Epithelial cell of esophagus (primary cell): ENCODE results near the gene MTUS2.
"Not testable (repeated sequence)": the region's sequence is repeated elsewhere in the genome, so short reads cannot be mapped to it uniquely, and the experiment has no call there.

Experiments
- DNase-seq: peaks from one replicate; pipeline ENCODE4 v3.0.0; 2010; ENCODE audit warnings: low read depth
- H3K4me3 ChIP-seq: 2 replicates; pipeline ENCODE4 v1.5.1; 2011; ENCODE audit warnings: mild to moderate bottlenecking, low read length, control low read depth
- TF ChIP-seq, protein P1 (sequence below): IDR thresholded peaks from 2 replicates; pipeline ENCODE4 v1.5.1; 2011; ENCODE audit warnings: low read depth, mild to moderate bottlenecking, low read length, control low read depth, inconsistent platforms; ENCODE audit not compliant: insufficient read depth; ENCODE audit errors: missing control alignments

Gene MTUS2

DNA sequence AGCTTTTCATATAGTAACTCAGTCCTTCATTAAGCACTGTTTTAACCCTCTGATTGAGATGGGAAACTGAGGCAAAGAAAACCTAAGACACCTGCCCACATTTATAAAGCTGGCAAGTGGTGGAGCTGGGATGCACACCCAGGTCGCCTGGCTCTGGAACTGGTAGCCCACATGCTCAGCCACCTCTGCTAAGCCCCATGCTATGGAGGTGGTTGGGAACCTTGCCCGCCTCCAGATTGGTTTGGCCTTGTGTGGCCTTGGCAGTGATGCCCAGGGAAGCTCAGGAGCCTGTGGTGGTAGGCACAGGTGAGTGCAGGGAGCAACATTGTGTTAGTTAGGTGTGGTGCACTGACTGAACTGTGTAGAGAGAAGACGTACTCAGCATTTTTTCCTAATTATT lies 370.2 kb downstream of the MTUS2 start:
- DNase-seq = no peak
- no peak overlapping the region for H3K4me3 ChIP-seq
- TF ChIP-seq, protein P1, sequence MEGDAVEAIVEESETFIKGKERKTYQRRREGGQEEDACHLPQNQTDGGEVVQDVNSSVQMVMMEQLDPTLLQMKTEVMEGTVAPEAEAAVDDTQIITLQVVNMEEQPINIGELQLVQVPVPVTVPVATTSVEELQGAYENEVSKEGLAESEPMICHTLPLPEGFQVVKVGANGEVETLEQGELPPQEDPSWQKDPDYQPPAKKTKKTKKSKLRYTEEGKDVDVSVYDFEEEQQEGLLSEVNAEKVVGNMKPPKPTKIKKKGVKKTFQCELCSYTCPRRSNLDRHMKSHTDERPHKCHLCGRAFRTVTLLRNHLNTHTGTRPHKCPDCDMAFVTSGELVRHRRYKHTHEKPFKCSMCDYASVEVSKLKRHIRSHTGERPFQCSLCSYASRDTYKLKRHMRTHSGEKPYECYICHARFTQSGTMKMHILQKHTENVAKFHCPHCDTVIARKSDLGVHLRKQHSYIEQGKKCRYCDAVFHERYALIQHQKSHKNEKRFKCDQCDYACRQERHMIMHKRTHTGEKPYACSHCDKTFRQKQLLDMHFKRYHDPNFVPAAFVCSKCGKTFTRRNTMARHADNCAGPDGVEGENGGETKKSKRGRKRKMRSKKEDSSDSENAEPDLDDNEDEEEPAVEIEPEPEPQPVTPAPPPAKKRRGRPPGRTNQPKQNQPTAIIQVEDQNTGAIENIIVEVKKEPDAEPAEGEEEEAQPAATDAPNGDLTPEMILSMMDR = no peak

DNA sequence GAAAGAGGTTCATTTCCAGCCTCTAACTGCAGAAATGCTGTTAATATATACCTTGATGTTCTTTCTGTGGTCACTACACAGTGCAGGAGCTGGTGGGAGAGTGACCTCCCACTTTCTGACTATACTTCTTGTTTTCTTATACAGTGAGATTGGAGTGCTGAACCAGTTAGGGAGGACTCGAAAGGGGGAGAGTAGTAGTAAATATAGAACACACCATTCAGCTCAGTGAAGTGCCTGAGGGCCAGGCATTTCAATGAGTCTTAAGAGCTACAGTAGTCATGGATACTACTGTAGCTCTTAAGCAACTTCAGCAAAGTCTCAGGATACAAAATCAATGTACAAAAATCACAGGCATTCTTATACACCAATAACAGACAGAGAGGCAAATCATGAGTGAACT lies 372.9 kb downstream of the MTUS2 start:
- TF ChIP-seq, protein P1 = no peak
- H3K4me3 ChIP-seq = no peak overlapping the region
- no peak for DNase-seq

DNA sequence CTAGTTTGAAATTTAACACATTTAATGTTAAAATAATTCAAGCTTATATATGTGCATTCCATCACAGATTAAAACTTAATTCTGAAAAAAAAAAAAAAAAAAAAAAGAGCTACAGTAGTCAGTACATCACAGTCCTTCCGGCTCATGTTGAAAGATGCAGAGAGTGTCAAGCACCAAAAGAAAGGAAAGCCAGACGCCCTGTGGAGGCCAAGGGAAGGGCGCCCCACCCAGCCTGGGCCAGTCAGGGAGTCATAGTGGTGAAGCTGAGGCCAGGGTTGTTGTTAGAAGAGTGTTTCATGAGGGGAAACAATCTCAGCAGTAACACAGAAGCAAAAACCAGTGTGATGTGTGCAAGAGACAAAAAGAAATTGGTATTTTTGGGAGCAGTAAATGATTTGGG lies 375.3 kb downstream of the MTUS2 start:
- no peak overlapping the region for H3K4me3 ChIP-seq
- no peak for DNase-seq
- TF ChIP-seq, protein P1 = no peak

DNA sequence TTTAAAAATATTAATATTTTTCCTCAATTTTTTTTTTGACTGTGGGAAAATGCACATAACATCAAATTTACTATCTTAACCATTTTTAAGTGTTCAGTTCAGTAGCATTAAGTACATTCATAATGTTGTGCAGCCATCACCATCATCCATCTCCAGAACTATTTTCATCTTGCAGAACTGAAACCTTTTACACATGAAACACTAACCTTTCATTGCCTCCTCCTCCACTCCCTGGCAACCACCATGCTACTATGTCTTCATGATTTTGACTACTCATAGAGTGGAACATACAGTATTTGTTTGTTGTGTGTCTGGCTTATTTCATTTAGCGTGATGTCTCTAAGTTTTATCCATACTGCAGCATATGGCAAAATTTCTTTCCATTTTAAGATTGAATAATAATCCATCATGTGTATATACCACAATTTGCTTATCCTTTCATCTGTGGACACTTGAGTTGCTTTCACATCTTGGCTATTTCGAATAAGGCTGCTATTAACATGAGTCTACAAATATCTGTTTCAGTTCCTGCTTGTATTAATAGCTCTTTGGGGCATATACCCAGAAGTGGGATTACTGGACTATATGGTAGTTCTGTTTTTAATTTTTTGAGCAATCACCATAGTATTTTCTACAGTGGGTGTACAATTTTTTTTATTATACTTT lies 376.4 kb downstream of the MTUS2 start:
- H3K4me3 ChIP-seq = no peak overlapping the region
- TF ChIP-seq, protein P1 = no peak
- no peak for DNase-seq

DNA sequence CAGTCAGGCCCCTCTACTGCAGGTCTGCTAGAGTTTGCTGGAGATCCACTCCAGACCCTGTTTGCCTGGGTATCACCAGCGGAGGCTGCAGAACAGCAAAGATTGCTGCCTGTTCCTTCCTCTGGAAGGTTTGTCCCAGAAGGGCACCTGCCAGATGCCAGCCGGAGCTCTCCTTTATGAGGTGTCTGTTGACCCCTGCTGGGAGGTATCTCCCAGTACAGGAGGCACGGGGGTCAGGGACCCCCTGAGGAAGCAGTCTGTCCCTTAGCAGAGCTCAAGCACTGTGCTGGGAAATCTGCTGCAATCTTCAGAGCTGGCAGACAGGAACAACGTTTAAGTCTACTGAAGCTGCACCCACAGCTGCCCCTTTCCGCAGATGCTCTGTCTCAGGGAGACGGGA lies 382.6 kb downstream of the MTUS2 start:
- not testable (repeated sequence) for H3K4me3 ChIP-seq, DNase-seq

DNA sequence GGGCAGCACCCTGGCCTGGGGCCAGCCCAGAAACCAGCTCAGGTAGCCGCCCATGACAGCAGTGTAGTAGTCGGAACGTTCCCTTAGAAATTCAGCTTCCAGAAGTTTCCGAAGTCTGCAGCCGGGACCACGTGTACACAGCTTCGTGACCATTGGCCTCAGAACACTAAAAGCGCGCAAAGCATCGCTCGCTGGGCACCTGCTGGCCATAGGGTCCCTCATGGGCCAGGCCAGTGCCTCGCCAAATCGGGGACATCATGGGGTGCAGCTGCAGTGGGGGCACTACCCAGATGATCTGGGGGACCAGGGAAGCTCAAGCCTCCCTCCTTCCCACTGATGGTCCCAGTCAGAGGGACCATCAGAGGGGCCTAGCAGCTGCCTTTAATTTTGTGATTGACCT lies 384.5 kb downstream of the MTUS2 start:
- DNase-seq = no peak
- TF ChIP-seq, protein P1 = no peak
- no peak overlapping the region for H3K4me3 ChIP-seq

DNA sequence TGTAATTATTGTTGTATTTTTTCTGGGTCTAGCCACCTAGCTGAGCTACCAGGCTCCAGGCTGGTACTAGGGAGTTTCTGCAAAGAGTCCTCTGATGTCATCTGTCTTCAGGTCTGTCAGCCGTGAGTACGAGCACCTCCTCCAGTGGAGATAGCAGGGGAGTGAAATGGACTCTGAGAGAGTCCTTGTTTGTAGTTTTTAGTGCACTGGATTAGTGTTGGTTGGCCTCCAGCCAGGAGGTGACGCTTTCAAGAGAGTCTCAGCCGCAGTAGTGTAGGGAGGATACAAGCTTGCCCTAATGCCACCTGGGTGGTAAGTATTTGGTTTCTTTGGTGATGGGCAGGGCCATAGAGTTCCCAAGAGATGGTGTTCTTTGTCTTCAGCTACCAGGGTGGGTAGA lies 390.5 kb downstream of the MTUS2 start:
- TF ChIP-seq, protein P1 = no peak
- no peak overlapping the region for H3K4me3 ChIP-seq
- no peak for DNase-seq

DNA sequence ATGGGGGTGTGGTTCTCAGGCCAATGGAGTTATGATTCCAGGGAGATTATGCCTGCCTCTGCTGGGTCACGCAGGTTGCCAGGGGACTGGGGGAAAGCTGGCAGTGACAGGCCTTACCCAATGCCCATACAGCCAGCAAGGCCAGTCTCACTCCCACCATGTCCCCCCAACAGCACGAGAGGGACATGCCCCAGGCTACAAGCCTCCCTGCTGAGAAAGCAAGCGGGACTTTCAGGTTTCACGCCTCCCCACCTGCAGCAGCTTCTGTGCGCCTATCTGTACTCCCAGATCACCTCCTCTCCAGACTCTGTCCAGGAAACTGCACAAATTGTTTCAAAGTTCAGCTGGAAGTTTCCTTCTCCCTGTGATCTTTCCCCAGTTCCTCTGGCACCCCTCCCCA lies 391.0 kb downstream of the MTUS2 start:
- DNase-seq, H3K4me3 ChIP-seq: not testable (repeated sequence)
